ENCODE results near the gene ANXA1. TPM values are rescaled to one million over a fixed set of nuclear protein-coding genes. Genes with fewer than 3 reads are reported as not detected.

ANXA1 gene
- total RNA-seq, 1 experiment from 2014 or later, result 2.1 TPM

DNA sequence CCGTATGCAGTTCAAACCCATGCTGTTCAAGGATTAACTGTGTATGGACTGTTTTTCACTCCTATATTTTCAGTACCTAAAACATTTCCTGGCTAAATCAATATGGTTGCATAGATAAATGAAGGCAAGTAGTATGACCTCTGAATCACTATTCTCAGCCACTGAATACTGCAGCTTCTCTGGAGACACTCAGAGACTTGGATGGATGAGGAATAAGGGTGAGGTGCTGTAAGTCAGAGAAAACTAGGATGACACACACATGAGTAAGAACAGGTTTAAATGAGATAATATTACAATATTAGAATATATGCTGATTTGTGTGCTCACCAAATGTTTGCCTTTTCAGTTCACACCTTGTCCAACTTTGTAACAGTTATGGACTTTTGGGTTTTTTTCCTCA lies 26.0 kb upstream of the ANXA1 start (continued):
- TF ChIP-seq, protein P1, sequence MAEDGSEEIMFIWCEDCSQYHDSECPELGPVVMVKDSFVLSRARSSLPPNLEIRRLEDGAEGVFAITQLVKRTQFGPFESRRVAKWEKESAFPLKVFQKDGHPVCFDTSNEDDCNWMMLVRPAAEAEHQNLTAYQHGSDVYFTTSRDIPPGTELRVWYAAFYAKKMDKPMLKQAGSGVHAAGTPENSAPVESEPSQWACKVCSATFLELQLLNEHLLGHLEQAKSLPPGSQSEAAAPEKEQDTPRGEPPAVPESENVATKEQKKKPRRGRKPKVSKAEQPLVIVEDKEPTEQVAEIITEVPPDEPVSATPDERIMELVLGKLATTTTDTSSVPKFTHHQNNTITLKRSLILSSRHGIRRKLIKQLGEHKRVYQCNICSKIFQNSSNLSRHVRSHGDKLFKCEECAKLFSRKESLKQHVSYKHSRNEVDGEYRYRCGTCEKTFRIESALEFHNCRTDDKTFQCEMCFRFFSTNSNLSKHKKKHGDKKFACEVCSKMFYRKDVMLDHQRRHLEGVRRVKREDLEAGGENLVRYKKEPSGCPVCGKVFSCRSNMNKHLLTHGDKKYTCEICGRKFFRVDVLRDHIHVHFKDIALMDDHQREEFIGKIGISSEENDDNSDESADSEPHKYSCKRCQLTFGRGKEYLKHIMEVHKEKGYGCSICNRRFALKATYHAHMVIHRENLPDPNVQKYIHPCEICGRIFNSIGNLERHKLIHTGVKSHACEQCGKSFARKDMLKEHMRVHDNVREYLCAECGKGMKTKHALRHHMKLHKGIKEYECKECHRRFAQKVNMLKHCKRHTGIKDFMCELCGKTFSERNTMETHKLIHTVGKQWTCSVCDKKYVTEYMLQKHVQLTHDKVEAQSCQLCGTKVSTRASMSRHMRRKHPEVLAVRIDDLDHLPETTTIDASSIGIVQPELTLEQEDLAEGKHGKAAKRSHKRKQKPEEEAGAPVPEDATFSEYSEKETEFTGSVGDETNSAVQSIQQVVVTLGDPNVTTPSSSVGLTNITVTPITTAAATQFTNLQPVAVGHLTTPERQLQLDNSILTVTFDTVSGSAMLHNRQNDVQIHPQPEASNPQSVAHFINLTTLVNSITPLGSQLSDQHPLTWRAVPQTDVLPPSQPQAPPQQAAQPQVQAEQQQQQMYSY (CRISPR knock-in tag; IDR thresholded peaks at IDR 0.05), result no peak
- TF ChIP-seq TEAD1 (CRISPR knock-in tag; IDR thresholded peaks at IDR 0.05) (no peak), FOXJ3 (CRISPR knock-in tag; IDR thresholded peaks at IDR 0.05; ENCODE audit: borderline replicate concordance) (no peak), CREM (CRISPR knock-in tag; IDR thresholded peaks at IDR 0.05) (no peak), ETV6 (CRISPR knock-in tag; IDR thresholded peaks at IDR 0.05) (no peak)

DNA sequence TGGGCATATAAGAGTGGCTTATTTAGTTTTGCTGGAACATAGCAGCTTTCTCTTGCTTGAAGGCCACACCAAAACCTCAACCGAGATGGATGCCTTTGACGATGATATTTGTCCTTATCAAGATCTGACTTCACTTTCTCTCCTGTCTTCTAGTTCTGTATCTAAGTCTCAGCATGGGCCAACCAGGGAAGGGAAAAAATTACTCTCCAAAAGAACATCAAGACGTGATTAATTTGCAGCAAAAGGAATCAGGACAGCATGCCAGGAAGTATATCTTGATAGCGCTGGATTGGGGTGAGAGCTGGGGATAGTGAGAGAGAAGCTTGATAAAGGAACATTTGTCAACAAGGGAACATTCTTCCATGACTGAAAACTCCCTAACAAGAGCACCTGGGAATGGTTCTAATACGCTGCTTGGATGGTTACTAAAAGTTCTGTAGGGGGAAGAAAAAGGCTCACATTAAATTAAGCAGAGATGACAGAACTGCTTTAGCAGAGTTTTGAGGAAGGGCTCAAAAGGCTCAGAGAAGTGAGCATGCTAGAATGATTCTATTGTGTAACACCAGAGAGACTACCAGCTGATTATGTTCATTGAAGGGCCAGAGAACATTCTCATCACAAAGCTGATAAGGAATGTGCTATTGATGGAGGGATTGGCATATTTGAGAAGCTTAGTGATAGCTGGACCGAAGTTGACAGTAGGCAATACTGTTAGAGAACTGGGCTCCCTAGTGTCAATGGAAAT lies 21.6 kb upstream of the ANXA1 start:
- Mint-ChIP-seq H3K36me3 (no peaks in the 10 kb centered on the region), H3K27me3 (ENCODE audit: low read depth) (no peaks in the 10 kb centered on the region), H3K4me1 (peaks cover 15% of the 10 kb centered on the region), H3K27ac (no peak overlapping the region), H3K9me3 (no peaks in the 10 kb centered on the region), H3K4me3 (no peak overlapping the region)
- no peak for ATAC-seq
- POLR2A ChIA-PET, result no interaction called here
- TF ChIP-seq GTF2I (CRISPR knock-in tag; conservative IDR thresholded peaks at IDR 0.05) (no peak), ZNF219 (CRISPR knock-in tag; IDR thresholded peaks at IDR 0.05; ENCODE audit: borderline replicate concordance) (no peak), ZNF263 (CRISPR knock-in tag; IDR thresholded peaks at IDR 0.05; ENCODE audit: low read depth) (no peak), ZNF317 (CRISPR knock-in tag; IDR thresholded peaks at IDR 0.05; ENCODE audit: borderline replicate concordance, low read depth) (no peak), RORB (CRISPR knock-in tag; IDR thresholded peaks at IDR 0.05) (no peak), JAZF1 (CRISPR knock-in tag; IDR thresholded peaks at IDR 0.05) (no peak), GRHL2 (CRISPR knock-in tag; IDR thresholded peaks at IDR 0.05; ENCODE audit: insufficient replicate concordance, severe bottlenecking) (no peak), ZNF121 (CRISPR knock-in tag; IDR thresholded peaks at IDR 0.05) (no peak), IRF2 (CRISPR knock-in tag; IDR thresholded peaks at IDR 0.05; ENCODE audit: borderline replicate concordance, low read depth) (no peak), SOX15 (CRISPR knock-in tag; IDR thresholded peaks at IDR 0.05) (no peak)
- TF ChIP-seq, protein P2, sequence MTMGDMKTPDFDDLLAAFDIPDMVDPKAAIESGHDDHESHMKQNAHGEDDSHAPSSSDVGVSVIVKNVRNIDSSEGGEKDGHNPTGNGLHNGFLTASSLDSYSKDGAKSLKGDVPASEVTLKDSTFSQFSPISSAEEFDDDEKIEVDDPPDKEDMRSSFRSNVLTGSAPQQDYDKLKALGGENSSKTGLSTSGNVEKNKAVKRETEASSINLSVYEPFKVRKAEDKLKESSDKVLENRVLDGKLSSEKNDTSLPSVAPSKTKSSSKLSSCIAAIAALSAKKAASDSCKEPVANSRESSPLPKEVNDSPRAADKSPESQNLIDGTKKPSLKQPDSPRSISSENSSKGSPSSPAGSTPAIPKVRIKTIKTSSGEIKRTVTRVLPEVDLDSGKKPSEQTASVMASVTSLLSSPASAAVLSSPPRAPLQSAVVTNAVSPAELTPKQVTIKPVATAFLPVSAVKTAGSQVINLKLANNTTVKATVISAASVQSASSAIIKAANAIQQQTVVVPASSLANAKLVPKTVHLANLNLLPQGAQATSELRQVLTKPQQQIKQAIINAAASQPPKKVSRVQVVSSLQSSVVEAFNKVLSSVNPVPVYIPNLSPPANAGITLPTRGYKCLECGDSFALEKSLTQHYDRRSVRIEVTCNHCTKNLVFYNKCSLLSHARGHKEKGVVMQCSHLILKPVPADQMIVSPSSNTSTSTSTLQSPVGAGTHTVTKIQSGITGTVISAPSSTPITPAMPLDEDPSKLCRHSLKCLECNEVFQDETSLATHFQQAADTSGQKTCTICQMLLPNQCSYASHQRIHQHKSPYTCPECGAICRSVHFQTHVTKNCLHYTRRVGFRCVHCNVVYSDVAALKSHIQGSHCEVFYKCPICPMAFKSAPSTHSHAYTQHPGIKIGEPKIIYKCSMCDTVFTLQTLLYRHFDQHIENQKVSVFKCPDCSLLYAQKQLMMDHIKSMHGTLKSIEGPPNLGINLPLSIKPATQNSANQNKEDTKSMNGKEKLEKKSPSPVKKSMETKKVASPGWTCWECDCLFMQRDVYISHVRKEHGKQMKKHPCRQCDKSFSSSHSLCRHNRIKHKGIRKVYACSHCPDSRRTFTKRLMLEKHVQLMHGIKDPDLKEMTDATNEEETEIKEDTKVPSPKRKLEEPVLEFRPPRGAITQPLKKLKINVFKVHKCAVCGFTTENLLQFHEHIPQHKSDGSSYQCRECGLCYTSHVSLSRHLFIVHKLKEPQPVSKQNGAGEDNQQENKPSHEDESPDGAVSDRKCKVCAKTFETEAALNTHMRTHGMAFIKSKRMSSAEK (CRISPR knock-in tag; IDR thresholded peaks at IDR 0.05; ENCODE audit: borderline replicate concordance), result no peak
- TF ChIP-seq, protein P3, sequence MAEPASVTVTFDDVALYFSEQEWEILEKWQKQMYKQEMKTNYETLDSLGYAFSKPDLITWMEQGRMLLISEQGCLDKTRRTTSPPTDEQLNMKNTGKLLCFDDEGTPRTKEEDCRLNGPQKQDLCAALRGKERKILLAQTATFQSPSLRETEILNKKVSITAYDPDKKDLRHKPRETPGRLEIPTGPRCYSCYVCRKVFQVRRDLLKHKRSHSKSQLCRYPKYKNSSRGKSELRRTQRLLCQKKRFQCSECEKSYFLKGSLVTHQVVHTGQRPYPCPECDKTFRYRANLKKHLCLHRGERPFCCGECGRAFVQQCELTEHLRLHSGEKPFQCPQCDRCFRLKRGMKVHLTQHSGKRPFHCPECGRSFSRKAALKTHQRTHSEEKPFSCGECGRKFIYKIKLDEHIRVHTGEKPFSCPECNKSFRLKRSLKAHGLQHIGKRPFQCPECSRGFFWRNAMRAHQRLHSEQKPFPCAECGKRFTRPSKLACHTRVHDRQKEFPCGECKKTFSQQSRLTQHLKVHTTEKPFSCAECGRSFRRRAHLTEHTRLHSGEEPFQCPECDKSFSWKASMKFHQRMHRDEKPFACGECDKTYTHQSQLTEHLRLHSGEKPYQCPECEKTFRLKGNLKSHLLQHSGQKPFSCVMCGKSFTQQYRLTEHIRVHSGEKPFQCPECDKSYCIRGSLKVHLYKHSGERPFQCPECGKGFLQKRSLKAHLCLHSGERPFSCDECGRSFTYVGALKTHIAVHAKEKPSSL (CRISPR knock-in tag; conservative IDR thresholded peaks at IDR 0.05), result no peak
- TF ChIP-seq, protein P4, sequence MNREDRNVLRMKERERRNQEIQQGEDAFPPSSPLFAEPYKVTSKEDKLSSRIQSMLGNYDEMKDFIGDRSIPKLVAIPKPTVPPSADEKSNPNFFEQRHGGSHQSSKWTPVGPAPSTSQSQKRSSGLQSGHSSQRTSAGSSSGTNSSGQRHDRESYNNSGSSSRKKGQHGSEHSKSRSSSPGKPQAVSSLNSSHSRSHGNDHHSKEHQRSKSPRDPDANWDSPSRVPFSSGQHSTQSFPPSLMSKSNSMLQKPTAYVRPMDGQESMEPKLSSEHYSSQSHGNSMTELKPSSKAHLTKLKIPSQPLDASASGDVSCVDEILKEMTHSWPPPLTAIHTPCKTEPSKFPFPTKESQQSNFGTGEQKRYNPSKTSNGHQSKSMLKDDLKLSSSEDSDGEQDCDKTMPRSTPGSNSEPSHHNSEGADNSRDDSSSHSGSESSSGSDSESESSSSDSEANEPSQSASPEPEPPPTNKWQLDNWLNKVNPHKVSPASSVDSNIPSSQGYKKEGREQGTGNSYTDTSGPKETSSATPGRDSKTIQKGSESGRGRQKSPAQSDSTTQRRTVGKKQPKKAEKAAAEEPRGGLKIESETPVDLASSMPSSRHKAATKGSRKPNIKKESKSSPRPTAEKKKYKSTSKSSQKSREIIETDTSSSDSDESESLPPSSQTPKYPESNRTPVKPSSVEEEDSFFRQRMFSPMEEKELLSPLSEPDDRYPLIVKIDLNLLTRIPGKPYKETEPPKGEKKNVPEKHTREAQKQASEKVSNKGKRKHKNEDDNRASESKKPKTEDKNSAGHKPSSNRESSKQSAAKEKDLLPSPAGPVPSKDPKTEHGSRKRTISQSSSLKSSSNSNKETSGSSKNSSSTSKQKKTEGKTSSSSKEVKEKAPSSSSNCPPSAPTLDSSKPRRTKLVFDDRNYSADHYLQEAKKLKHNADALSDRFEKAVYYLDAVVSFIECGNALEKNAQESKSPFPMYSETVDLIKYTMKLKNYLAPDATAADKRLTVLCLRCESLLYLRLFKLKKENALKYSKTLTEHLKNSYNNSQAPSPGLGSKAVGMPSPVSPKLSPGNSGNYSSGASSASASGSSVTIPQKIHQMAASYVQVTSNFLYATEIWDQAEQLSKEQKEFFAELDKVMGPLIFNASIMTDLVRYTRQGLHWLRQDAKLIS (CRISPR knock-in tag; IDR thresholded peaks at IDR 0.05; ENCODE audit: borderline replicate concordance), result no peak
- TF ChIP-seq, protein P5, sequence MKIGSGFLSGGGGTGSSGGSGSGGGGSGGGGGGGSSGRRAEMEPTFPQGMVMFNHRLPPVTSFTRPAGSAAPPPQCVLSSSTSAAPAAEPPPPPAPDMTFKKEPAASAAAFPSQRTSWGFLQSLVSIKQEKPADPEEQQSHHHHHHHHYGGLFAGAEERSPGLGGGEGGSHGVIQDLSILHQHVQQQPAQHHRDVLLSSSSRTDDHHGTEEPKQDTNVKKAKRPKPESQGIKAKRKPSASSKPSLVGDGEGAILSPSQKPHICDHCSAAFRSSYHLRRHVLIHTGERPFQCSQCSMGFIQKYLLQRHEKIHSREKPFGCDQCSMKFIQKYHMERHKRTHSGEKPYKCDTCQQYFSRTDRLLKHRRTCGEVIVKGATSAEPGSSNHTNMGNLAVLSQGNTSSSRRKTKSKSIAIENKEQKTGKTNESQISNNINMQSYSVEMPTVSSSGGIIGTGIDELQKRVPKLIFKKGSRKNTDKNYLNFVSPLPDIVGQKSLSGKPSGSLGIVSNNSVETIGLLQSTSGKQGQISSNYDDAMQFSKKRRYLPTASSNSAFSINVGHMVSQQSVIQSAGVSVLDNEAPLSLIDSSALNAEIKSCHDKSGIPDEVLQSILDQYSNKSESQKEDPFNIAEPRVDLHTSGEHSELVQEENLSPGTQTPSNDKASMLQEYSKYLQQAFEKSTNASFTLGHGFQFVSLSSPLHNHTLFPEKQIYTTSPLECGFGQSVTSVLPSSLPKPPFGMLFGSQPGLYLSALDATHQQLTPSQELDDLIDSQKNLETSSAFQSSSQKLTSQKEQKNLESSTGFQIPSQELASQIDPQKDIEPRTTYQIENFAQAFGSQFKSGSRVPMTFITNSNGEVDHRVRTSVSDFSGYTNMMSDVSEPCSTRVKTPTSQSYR (CRISPR knock-in tag; IDR thresholded peaks at IDR 0.05), result no peak
- DNase-seq (ENCODE audit: low spot score), result no peak
- CTCF ChIA-PET, result no interaction called here
